HUES64 (cell line): ENCODE results near the gene KIF6.

Source experiments
- H3K27ac ChIP-seq: 2 replicates; pipeline ENCODE4 v1.7.0; 2013; ENCODE audit warnings: low read depth, low read length, inconsistent platforms
- H3K27me3 ChIP-seq: 2 replicates; pipeline ENCODE4 v1.6.1; 2013; ENCODE audit warnings: mild to moderate bottlenecking, low read length; ENCODE audit not compliant: insufficient read depth
- H3K36me3 ChIP-seq: 2 replicates; pipeline ENCODE4 v1.6.1; 2013; ENCODE audit warnings: mild to moderate bottlenecking, low read length; ENCODE audit not compliant: insufficient read depth
- H3K4me1 ChIP-seq: 2 replicates; pipeline ENCODE4 v1.6.1; 2013; ENCODE audit warnings: mild to moderate bottlenecking, low read length, moderate library complexity; ENCODE audit not compliant: insufficient read depth
- H3K4me3 ChIP-seq: 2 replicates; pipeline ENCODE4 v1.5.1; 2013; ENCODE audit warnings: mild to moderate bottlenecking, low read length, moderate library complexity
- H3K9ac ChIP-seq: 2 replicates; pipeline ENCODE4 v1.6.1; 2013; ENCODE audit warnings: mild to moderate bottlenecking, low read depth, low read length
- H3K9me3 ChIP-seq: 2 replicates; pipeline ENCODE4 v1.6.1; 2013; ENCODE audit warnings: low read depth, low read length; ENCODE audit not compliant: insufficient read depth
- whole genome bisulfite sequencing: fragments of 150-250, 120-280 bp; methylation state at CpG from one replicate; pipeline ENCODE4 v1.1.7; 2013; ENCODE audit warnings: missing lambda C conversion rate; 5-methylcytosine and 5-hydroxymethylcytosine counted together

The KIF6 gene

GRCh38 chr6:39441986-39442385 is 283.2 kb downstream of the KIF6 start:
- 90% methylated on average over 4 of the region's 4 CpGs for WGBS
- H3K27me3 ChIP-seq: no peaks in the 10 kb centered on the region
- H3K9ac ChIP-seq: no peak overlapping the region
- H3K36me3 ChIP-seq: no peaks in the 10 kb centered on the region
- H3K9me3 ChIP-seq: peaks cover under 1% of the 10 kb centered on the region; the same call in 1 of the 2 replicates
- no peak overlapping the region for H3K4me3 ChIP-seq
- no peak overlapping the region for H3K27ac ChIP-seq
- no peaks in the 10 kb centered on the region for H3K4me1 ChIP-seq

GRCh38 chr6:39441301-39441700 is 283.9 kb downstream of the KIF6 start:
- Histone ChIP-seq H3K27me3 (no peaks in the 10 kb centered on the region), H3K36me3 (no peaks in the 10 kb centered on the region), H3K9me3 (peaks cover 8% of the 10 kb centered on the region; the same call in 1 of the 2 replicates), H3K4me1 (no peaks in the 10 kb centered on the region), H3K27ac (no peak overlapping the region), H3K4me3 (no peak overlapping the region), H3K9ac (no peak overlapping the region)
- 94% methylated on average over 6 of the region's 6 CpGs for WGBS

- WGBS: 90% methylated on average over 7 of the region's 7 CpGs
- Histone ChIP-seq H3K36me3 (no peaks in the 10 kb centered on the region), H3K27ac (no peak overlapping the region), H3K9me3 (peaks cover 8% of the 10 kb centered on the region; the same call in 1 of the 2 replicates), H3K9ac (no peak overlapping the region), H3K4me3 (no peak overlapping the region), H3K27me3 (no peaks in the 10 kb centered on the region), H3K4me1 (no peaks in the 10 kb centered on the region)
Observed at GRCh38 chr6:39440039-39440426, 285.2 kb downstream of the KIF6 start.

GRCh38 chr6:39439342-39440038 is 285.7 kb downstream of the KIF6 start:
- Histone ChIP-seq H3K4me1 (no peaks in the 10 kb centered on the region), H3K36me3 (no peaks in the 10 kb centered on the region)
- 97% methylated on average over 8 of the region's 8 CpGs for WGBS

GRCh38 chr6:39433630-39434029 is 291.6 kb downstream of the KIF6 start:
- Histone ChIP-seq H3K27ac (no peak overlapping the region), H3K4me3 (no peak overlapping the region)
- WGBS: 87% methylated on average over 3 of the region's 3 CpGs

More at GRCh38 chr6:39439342-39440038, 285.7 kb downstream of the KIF6 start:
- Histone ChIP-seq H3K27ac (no peak overlapping the region), H3K9ac (no peak overlapping the region), H3K27me3 (no peaks in the 10 kb centered on the region), H3K4me3 (no peak overlapping the region), H3K9me3 (peaks cover 8% of the 10 kb centered on the region; the same call in 1 of the 2 replicates)

GRCh38 chr6:39432330-39433025 is 292.7 kb downstream of the KIF6 start:
- Histone ChIP-seq H3K4me3 (no peak overlapping the region), H3K9me3 (peaks cover 8% of the 10 kb centered on the region; the same call in 1 of the 2 replicates), H3K4me1 (peaks cover 3% of the 10 kb centered on the region; the same call in 1 of the 2 replicates), H3K27ac (no peak overlapping the region), H3K9ac (no peak overlapping the region), H3K27me3 (no peaks in the 10 kb centered on the region), H3K36me3 (no peaks in the 10 kb centered on the region)
- WGBS: 93% methylated on average over 10 of the region's 11 CpGs

More at GRCh38 chr6:39433630-39434029, 291.6 kb downstream of the KIF6 start:
- Histone ChIP-seq H3K9me3 (peaks cover 8% of the 10 kb centered on the region; the same call in 1 of the 2 replicates), H3K9ac (no peak overlapping the region), H3K27me3 (no peaks in the 10 kb centered on the region), H3K4me1 (peaks cover 3% of the 10 kb centered on the region; the same call in 1 of the 2 replicates), H3K36me3 (no peaks in the 10 kb centered on the region)

GRCh38 chr6:39430871-39431523 is 294.2 kb downstream of the KIF6 start:
- 72% methylated on average over 11 of the region's 11 CpGs for WGBS
- Histone ChIP-seq H3K27ac (no peak overlapping the region), H3K9ac (no peak overlapping the region)

GRCh38 chr6:39430446-39430845 is 294.8 kb downstream of the KIF6 start:
- H3K36me3 ChIP-seq: no peaks in the 10 kb centered on the region
- 96% methylated on average over 1 of the region's 1 CpG for WGBS
- H3K9ac ChIP-seq: no peak overlapping the region
- H3K27ac ChIP-seq: no peak overlapping the region
- no peaks in the 10 kb centered on the region for H3K9me3 ChIP-seq
- no peak overlapping the region for H3K4me3 ChIP-seq
- H3K4me1 ChIP-seq: peaks cover 10% of the 10 kb centered on the region; the same call in 1 of the 2 replicates
- no peaks in the 10 kb centered on the region for H3K27me3 ChIP-seq

More at GRCh38 chr6:39430871-39431523, 294.2 kb downstream of the KIF6 start:
- no peaks in the 10 kb centered on the region for H3K27me3 ChIP-seq
- no peaks in the 10 kb centered on the region for H3K36me3 ChIP-seq
- H3K4me3 ChIP-seq: no peak overlapping the region
- peaks cover 5% of the 10 kb centered on the region; the same call in 1 of the 2 replicates for H3K4me1 ChIP-seq
- no peaks in the 10 kb centered on the region for H3K9me3 ChIP-seq

GRCh38 chr6:39428816-39429215 is 296.4 kb downstream of the KIF6 start:
- WGBS: 84% methylated on average over 7 of the region's 7 CpGs
- H3K9ac ChIP-seq: no peak overlapping the region
- no peak overlapping the region for H3K4me3 ChIP-seq
- H3K27me3 ChIP-seq: no peaks in the 10 kb centered on the region
- H3K9me3 ChIP-seq: no peaks in the 10 kb centered on the region
- no peaks in the 10 kb centered on the region for H3K36me3 ChIP-seq
- no peak overlapping the region for H3K27ac ChIP-seq
- H3K4me1 ChIP-seq: peaks cover 11% of the 10 kb centered on the region; the same call in 1 of the 2 replicates

- 87% methylated on average over 3 of the region's 3 CpGs for WGBS
- H3K9me3 ChIP-seq: no peaks in the 10 kb centered on the region
- H3K9ac ChIP-seq: no peak overlapping the region
- H3K4me1 ChIP-seq: peaks cover 11% of the 10 kb centered on the region; the same call in 1 of the 2 replicates
- H3K27ac ChIP-seq: no peak overlapping the region
- H3K36me3 ChIP-seq: no peaks in the 10 kb centered on the region
- no peaks in the 10 kb centered on the region for H3K27me3 ChIP-seq
- H3K4me3 ChIP-seq: no peak overlapping the region
Observed at GRCh38 chr6:39428152-39428551, 297.1 kb downstream of the KIF6 start.

GRCh38 chr6:39426073-39426456 is 299.1 kb downstream of the KIF6 start:
- no peaks in the 10 kb centered on the region for H3K36me3 ChIP-seq

More at GRCh38 chr6:39426073-39426456, 299.1 kb downstream of the KIF6 start:
- Histone ChIP-seq H3K4me3 (no peak overlapping the region), H3K9me3 (no peaks in the 10 kb centered on the region), H3K9ac (no peak overlapping the region), H3K27me3 (no peaks in the 10 kb centered on the region), H3K4me1 (peaks cover 7% of the 10 kb centered on the region; the same call in 1 of the 2 replicates), H3K27ac (no peak overlapping the region)
- 83% methylated on average over 2 of the region's 2 CpGs for WGBS
